ENCODE measurements around the gene DYNLT4. TPM values are rescaled to one million over a fixed set of nuclear protein-coding genes. Genes with fewer than 3 reads are reported as not detected.
"Not testable (repeated sequence)": the region's sequence is repeated elsewhere in the genome, so short reads cannot be mapped to it uniquely, and the experiment has no call there.

Gene DYNLT4
- total and polyA plus RNA-seq, 12 donors: 0.94 to 10.3 (median 2.8) TPM; not detected in 2

GRCh38 chr1:44775930-44776729 lies 31.0 kb downstream of the DYNLT4 start:
- Histone ChIP-seq H3K36me3 (replicated peaks in 1 of 2) (peaks cover 0 to 44% of the 10 kb centered on the region in 2 donors), H3K9me3 (replicated peaks in 1 of 3) (no peaks in the 10 kb centered on the region), H3K27ac (peak overlapping the region; percentile 94 to 99 (median 97)), H3K27me3 (no peaks in the 10 kb centered on the region), H3K4me1 (replicated peaks in 1 of 2) (peaks cover 21 to 33% of the 10 kb centered on the region in 2 donors), H3K4me3 (peak overlapping the region; percentile 13 to 97 (median 80))
- intact Hi-C loops (cut with DNase I): loop anchor here in 1 of 2 donors (5.0 kb wide), 1 partner anchor 34 kb away; no protein-coding TSS in a partner anchor
- TF ChIP-seq POLR2A (IDR thresholded peaks at IDR 0.05): peak in 1 of 2 donors; percentile 20
- no peak for TF ChIP-seq CTCF (IDR thresholded peaks at IDR 0.05)
- peak in 4 of 7 donors; percentile 46 to 70 (median 56) for DNase-seq
- WGBS, 4 donors: 2 to 7% (median 4%) methylated on average over 9 to 36 of the region's 36 CpGs

- DNase-seq: peak; percentile 91 to 98 (median 94)
- H3K27me3 ChIP-seq: no peaks in the 10 kb centered on the region
- H3K36me3 ChIP-seq (replicated peaks in 1 of 2): peaks cover 0 to 36% of the 10 kb centered on the region in 2 donors
- peak; percentile 91 to 97 for TF ChIP-seq POLR2A (IDR thresholded peaks at IDR 0.05)
- no peak for TF ChIP-seq CTCF (IDR thresholded peaks at IDR 0.05)
- intact Hi-C loops (cut with DNase I): loop anchor here in 1 of 2 donors (5.0 kb wide), 1 partner anchor 33 kb away; no protein-coding TSS in a partner anchor
- peak within 1 kb of the TSS; percentile 13 to 97 (median 80) for H3K4me3 ChIP-seq
- H3K27ac ChIP-seq: peak within 1 kb of the TSS; percentile 94 to 99 (median 97)
- peaks cover 21 to 33% of the 10 kb centered on the region in 2 donors for H3K4me1 ChIP-seq (replicated peaks in 1 of 2)
- H3K9me3 ChIP-seq (replicated peaks in 1 of 3): no peaks in the 10 kb centered on the region
- 0 to 1% (median 1%) methylated on average over 27 to 65 of the region's 65 CpGs for WGBS, 4 donors
Observed at GRCh38 chr1:44775078-44775929, 31.8 kb downstream of the DYNLT4 start, which contains the start of gene RPS8. RPS8 (plus strand) TSS chr1:44775540; CDS start chr1:44775597, 57 bp downstream.

GRCh38 chr1:44766421-44766820 lies 40.7 kb downstream of the DYNLT4 start:
- DNase-seq; H3K9me3 ChIP-seq (replicated peaks in 1 of 3); H3K27ac ChIP-seq; H3K27me3 ChIP-seq; intact Hi-C loops (cut with DNase I); H3K36me3 ChIP-seq (replicated peaks in 1 of 2); H3K4me3 ChIP-seq; H3K4me1 ChIP-seq (replicated peaks in 1 of 2): not testable (repeated sequence)
- WGBS, 4 donors: 92 to 95% (median 93%) methylated on average over 6 of the region's 6 CpGs

- TF ChIP-seq CTCF (IDR thresholded peaks at IDR 0.05) (no peak), POLR2A (IDR thresholded peaks at IDR 0.05) (no peak)
- 71 to 79% (median 74%) methylated on average over 3 of the region's 3 CpGs for WGBS, 4 donors
- Histone ChIP-seq H3K9me3 (replicated peaks in 1 of 3) (no peaks in the 10 kb centered on the region), H3K4me3 (no peak overlapping the region), H3K27me3 (no peaks in the 10 kb centered on the region), H3K36me3 (replicated peaks in 1 of 2) (no peaks in the 10 kb centered on the region), H3K4me1 (replicated peaks in 1 of 2) (no peaks in the 10 kb centered on the region), H3K27ac (no peak overlapping the region)
- intact Hi-C loops (cut with DNase I): no loop called here
- no peak for DNase-seq
Observed at GRCh38 chr1:44760876-44761275, 46.3 kb downstream of the DYNLT4 start.

All from adrenal gland (tissue), 12 donors.